Superior temporal gyrus (tissue), 1 donor: Measurements from ENCODE around the gene TMEM178B.
"Not testable (repeated sequence)": the region's sequence is repeated elsewhere in the genome, so short reads cannot be mapped to it uniquely, and the experiment has no call there.

ENCODE experiments used
- DNase-seq: peaks from one replicate; pipeline ENCODE4 v3.0.0-alpha.2; 2016; ENCODE audit errors: extremely low spot score

Gene TMEM178B

GRCh38 chr7:141354251-141354650, 280.4 kb downstream of the TMEM178B start:
- no peak for DNase-seq

- no peak for DNase-seq
Measured at GRCh38 chr7:141355032-141355431, 281.2 kb downstream of the TMEM178B start.

- no peak for DNase-seq
Measured at GRCh38 chr7:141356161-141356560, 282.3 kb downstream of the TMEM178B start.

GRCh38 chr7:141358386-141358785, 284.5 kb downstream of the TMEM178B start:
- no peak for DNase-seq

GRCh38 chr7:141359262-141359661, 285.4 kb downstream of the TMEM178B start:
- DNase-seq = no peak

GRCh38 chr7:141359740-141360415, 286.0 kb downstream of the TMEM178B start:
- no peak for DNase-seq

- no peak for DNase-seq
Measured at GRCh38 chr7:141360416-141360760, 286.5 kb downstream of the TMEM178B start.

- DNase-seq = no peak
Measured at GRCh38 chr7:141360803-141361202, 286.9 kb downstream of the TMEM178B start.

- no peak for DNase-seq
Measured at GRCh38 chr7:141361479-141361878, 287.6 kb downstream of the TMEM178B start.

GRCh38 chr7:141361960-141362359, 288.1 kb downstream of the TMEM178B start:
- no peak for DNase-seq

- DNase-seq = no peak
Measured at GRCh38 chr7:141362580-141363435, 288.9 kb downstream of the TMEM178B start.

GRCh38 chr7:141363748-141364147, 289.9 kb downstream of the TMEM178B start:
- no peak for DNase-seq

- no peak for DNase-seq
Measured at GRCh38 chr7:141366091-141366621, 292.3 kb downstream of the TMEM178B start.

GRCh38 chr7:141369422-141369821, 295.6 kb downstream of the TMEM178B start:
- DNase-seq = no peak

GRCh38 chr7:141370178-141370577, 296.3 kb downstream of the TMEM178B start:
- DNase-seq = no peak

- DNase-seq = no peak
Measured at GRCh38 chr7:141370650-141371049, 296.8 kb downstream of the TMEM178B start.

GRCh38 chr7:141374425-141374824, 300.6 kb downstream of the TMEM178B start:
- peak; percentile 57 for DNase-seq

- no peak for DNase-seq
Measured at GRCh38 chr7:141375442-141375841, 301.6 kb downstream of the TMEM178B start.

GRCh38 chr7:141377906-141378305, 304.0 kb downstream of the TMEM178B start:
- no peak for DNase-seq

GRCh38 chr7:141378405-141378804, 304.5 kb downstream of the TMEM178B start:
- DNase-seq = no peak

- no peak for DNase-seq
Measured at GRCh38 chr7:141381794-141382427, 308.0 kb downstream of the TMEM178B start.

GRCh38 chr7:141383356-141383755, 309.5 kb downstream of the TMEM178B start:
- not testable (repeated sequence) for DNase-seq
